ENCODE measurements around the gene NACC2. TPM values are rescaled to one million over a fixed set of nuclear protein-coding genes. Genes with fewer than 3 reads are reported as not detected.

The NACC2 gene
- total and polyA plus RNA-seq, 9 of the 15 experiments (the other 6 are each of a cell fraction or from before 2014, with no cell fraction given), result 0.70 to 25.1 (median 5.6) TPM

DNA sequence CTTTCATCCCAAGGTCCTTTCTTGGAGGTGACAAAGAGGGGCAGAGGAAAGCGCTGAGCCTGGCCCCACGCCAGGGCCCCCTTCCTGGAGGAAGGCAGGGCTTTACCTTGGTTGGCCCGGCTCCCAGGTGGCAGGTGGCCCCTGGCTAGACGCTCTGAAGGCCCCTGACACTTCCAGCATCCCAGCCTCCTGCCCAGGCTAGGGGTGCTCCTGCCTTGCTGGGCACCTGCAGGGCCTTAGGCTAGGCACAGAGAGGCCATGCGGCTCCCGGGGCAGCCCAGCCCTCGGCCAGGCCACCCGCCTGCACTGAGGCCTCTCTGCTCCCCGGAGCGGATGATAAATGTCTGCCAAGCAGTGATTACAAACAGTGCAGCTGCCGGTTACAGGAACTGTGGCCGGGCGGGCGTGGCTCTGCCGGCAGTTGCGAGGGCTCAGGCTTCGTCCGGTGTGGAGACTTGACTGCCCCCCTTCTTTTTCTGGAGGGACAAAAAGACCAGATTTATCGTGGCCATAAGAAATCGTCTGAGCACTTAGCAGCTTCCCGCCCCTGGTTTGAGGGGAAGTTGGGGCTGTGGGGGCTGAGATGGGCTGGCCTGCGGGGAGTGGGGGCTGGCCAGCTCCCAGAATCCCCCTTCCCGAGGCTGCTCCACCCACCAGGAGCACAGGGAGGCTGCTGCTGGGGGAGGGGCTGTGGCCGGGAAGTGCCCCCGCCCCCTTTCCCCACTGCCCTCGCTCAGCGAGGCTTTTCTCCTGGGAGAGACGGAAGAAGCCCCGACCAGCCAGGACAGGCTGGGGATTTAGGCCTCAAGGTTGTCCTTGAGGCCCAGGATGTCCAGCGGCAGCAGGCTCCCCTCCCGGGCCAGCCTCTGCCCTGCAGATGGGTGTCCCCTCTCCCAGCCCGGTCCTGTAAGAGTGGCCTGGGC, 102.3 kb downstream of the NACC2 start (continued):
- TF ChIP-seq E2F8 (IDR thresholded peaks at IDR 0.05; ENCODE audit: low read depth, partially characterized antibody), result peak; percentile 30
- TF ChIP-seq FOXJ3 (CRISPR knock-in tag; IDR thresholded peaks at IDR 0.05), result no peak
- TF ChIP-seq RNF2 (IDR thresholded peaks at IDR 0.05), result peak; percentile 95
- TF ChIP-seq, protein P1, sequence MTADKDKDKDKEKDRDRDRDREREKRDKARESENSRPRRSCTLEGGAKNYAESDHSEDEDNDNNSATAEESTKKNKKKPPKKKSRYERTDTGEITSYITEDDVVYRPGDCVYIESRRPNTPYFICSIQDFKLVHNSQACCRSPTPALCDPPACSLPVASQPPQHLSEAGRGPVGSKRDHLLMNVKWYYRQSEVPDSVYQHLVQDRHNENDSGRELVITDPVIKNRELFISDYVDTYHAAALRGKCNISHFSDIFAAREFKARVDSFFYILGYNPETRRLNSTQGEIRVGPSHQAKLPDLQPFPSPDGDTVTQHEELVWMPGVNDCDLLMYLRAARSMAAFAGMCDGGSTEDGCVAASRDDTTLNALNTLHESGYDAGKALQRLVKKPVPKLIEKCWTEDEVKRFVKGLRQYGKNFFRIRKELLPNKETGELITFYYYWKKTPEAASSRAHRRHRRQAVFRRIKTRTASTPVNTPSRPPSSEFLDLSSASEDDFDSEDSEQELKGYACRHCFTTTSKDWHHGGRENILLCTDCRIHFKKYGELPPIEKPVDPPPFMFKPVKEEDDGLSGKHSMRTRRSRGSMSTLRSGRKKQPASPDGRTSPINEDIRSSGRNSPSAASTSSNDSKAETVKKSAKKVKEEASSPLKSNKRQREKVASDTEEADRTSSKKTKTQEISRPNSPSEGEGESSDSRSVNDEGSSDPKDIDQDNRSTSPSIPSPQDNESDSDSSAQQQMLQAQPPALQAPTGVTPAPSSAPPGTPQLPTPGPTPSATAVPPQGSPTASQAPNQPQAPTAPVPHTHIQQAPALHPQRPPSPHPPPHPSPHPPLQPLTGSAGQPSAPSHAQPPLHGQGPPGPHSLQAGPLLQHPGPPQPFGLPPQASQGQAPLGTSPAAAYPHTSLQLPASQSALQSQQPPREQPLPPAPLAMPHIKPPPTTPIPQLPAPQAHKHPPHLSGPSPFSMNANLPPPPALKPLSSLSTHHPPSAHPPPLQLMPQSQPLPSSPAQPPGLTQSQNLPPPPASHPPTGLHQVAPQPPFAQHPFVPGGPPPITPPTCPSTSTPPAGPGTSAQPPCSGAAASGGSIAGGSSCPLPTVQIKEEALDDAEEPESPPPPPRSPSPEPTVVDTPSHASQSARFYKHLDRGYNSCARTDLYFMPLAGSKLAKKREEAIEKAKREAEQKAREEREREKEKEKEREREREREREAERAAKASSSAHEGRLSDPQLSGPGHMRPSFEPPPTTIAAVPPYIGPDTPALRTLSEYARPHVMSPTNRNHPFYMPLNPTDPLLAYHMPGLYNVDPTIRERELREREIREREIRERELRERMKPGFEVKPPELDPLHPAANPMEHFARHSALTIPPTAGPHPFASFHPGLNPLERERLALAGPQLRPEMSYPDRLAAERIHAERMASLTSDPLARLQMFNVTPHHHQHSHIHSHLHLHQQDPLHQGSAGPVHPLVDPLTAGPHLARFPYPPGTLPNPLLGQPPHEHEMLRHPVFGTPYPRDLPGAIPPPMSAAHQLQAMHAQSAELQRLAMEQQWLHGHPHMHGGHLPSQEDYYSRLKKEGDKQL (CRISPR knock-in tag; IDR thresholded peaks at IDR 0.05; ENCODE audit: borderline replicate concordance), result no peak
- no peak for TF ChIP-seq LARP7 (IDR thresholded peaks at IDR 0.05)
- TF ChIP-seq SMAD4 (CRISPR knock-in tag; conservative IDR thresholded peaks at IDR 0.05), result peak; percentile 83
- no peak for TF ChIP-seq HLTF (IDR thresholded peaks at IDR 0.05)
- TF ChIP-seq ZFPM2 (CRISPR knock-in tag; IDR thresholded peaks at IDR 0.05), result no peak
- no peak for TF ChIP-seq DDX20 (tag; IDR thresholded peaks at IDR 0.05; ENCODE audit: low read depth)
- TF ChIP-seq ZNF707 (CRISPR knock-in tag; conservative IDR thresholded peaks at IDR 0.05), result no peak
- TF ChIP-seq SMARCE1 (IDR thresholded peaks at IDR 0.05), result peak; percentile 51; the same call in 1 of the 2 replicates

Measured in K562 (cell line).